Smooth muscle cell (in vitro differentiated cells): ENCODE results near the gene KHDRBS1. TPM values are rescaled to one million over a fixed set of nuclear protein-coding genes. Genes with fewer than 3 reads are reported as not detected.
A peak's percentile ranks its signal among the peaks of the same experiment; 100 is the strongest.

Experiments used
- DNase-seq: peaks from one replicate; lab custom pipeline; 2025; ENCODE audit not compliant: unreplicated experiment; lab: John Stamatoyannopoulos, UW
- H2AFZ ChIP-seq: fragments of 200-600 bp; sonication (generic); 2 replicates; pipeline ENCODE4 v1.6.0; 2016; ENCODE audit warnings: antibody characterized with exemption, low read depth, mild to moderate bottlenecking
- H3F3A ChIP-seq: fragments of 200-600 bp; sonication (generic); 2 replicates; pipeline ENCODE4 v1.6.0; 2017; ENCODE audit warnings: antibody characterized with exemption, low read depth
- H3K27ac ChIP-seq: fragments of 200-600 bp; sonication (generic); 2 replicates; pipeline ENCODE4 v1.5.1; 2016; ENCODE audit warnings: low read depth, mild to moderate bottlenecking
- H3K27me3 ChIP-seq: fragments of 200-600 bp; sonication (generic); 2 replicates; pipeline ENCODE4 v1.6.1; 2016; ENCODE audit warnings: low read depth, mild to moderate bottlenecking
- H3K36me3 ChIP-seq: fragments of 200-600 bp; sonication (generic); 2 replicates; pipeline ENCODE4 v1.5.1; 2016; ENCODE audit warnings: low read depth
- H3K4me1 ChIP-seq: fragments of 200-600 bp; sonication (generic); 2 replicates; pipeline ENCODE4 v1.5.1; 2016; ENCODE audit warnings: low read depth
- H3K4me2 ChIP-seq: fragments of 200-600 bp; sonication (generic); 2 replicates; pipeline ENCODE4 v1.6.0; 2016; ENCODE audit warnings: mild to moderate bottlenecking
- H3K4me3 ChIP-seq: fragments of 200-600 bp; sonication (generic); 2 replicates; pipeline ENCODE4 v1.5.1; 2016; ENCODE audit warnings: mild to moderate bottlenecking
- H3K79me2 ChIP-seq: fragments of 200-600 bp; sonication (generic); 2 replicates; pipeline ENCODE4 v1.6.0; 2016; ENCODE audit warnings: low read depth, mild to moderate bottlenecking
- H3K9ac ChIP-seq: fragments of 200-600 bp; sonication (generic); 2 replicates; pipeline ENCODE4 v1.6.0; 2016; ENCODE audit warnings: low read depth
- H3K9me3 ChIP-seq: fragments of 200-600 bp; sonication (generic); replicated peaks from 2 replicates; pipeline ENCODE4 v1.5.1; 2016; ENCODE audit warnings: low read depth
- H4K20me1 ChIP-seq: fragments of 200-600 bp; sonication (generic); 2 replicates; pipeline ENCODE4 v1.6.0; 2016; ENCODE audit warnings: low read depth
- WGBS: methylation state at CpG from one replicate; pipeline ENCODE4 v1.1.7; 2016; ENCODE audit warnings: low lambda C conversion rate; 5-methylcytosine and 5-hydroxymethylcytosine counted together
- polyA plus RNA-seq: library from polyadenylated mRNA; unstranded; fragments of >200 nt; fragmentation: Nextera tagmentation; extraction: Ambion mirVana; gene quantifications from 2 replicates; pipeline ENCODE4 v1.2.1, GENCODE V29; 2016
- total RNA-seq: library from RNA; depleted of rRNA; stranded (reverse); fragments of >200 nt; gene quantifications from 2 replicates; pipeline ENCODE4 v1.2.3, GENCODE V29; 2014
- TF ChIP-seq, protein P1 (sequence below): fragments of 200-600 bp; sonication (generic); IDR thresholded peaks from 2 replicates; pipeline ENCODE4 v1.5.1; 2017; ENCODE audit warnings: borderline replicate concordance, mild to moderate bottlenecking, antibody characterized with exemption; ENCODE audit not compliant: insufficient read depth, poor library complexity, severe bottlenecking

Gene KHDRBS1
- total and polyA plus RNA-seq, 2 experiments from 2014 or later: 80.4 to 85.0 TPM

DNA sequence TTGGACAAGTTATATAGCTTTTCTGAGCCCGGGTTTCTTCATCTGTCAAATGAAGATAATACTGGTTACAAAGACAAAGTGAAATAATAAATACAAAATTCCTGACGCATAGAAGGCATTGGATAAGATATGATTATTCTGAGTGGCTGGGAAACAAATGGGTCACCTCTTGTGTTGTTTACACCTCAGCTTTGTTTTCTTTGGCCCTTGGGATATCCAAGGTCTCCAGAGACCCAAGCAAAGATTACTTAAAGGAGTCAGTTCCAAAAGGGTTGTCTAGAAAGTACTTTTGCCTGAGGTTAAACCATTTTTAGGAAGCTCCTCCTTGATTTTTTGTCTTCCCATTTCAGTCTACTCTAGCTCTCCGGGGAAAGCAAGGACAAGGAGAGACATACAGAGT is 9.7 kb downstream of the KHDRBS1 start:
- Histone ChIP-seq H3K4me1 (no peaks in the 10 kb centered on the region), H3K4me3 (no peak overlapping the region), H3K36me3 (no peaks in the 10 kb centered on the region), H3K4me2 (no peak overlapping the region), H3K9ac (no peak overlapping the region), H2AFZ (no peak overlapping the region), H4K20me1 (no peaks in the 10 kb centered on the region), H3K9me3 (no peaks in the 10 kb centered on the region), H3K27me3 (no peaks in the 10 kb centered on the region), H3K79me2 (peaks cover 100% of the 10 kb centered on the region), H3K27ac (peak overlapping the region; percentile 25), H3F3A (peaks cover 11% of the 10 kb centered on the region)
- TF ChIP-seq, protein P1, sequence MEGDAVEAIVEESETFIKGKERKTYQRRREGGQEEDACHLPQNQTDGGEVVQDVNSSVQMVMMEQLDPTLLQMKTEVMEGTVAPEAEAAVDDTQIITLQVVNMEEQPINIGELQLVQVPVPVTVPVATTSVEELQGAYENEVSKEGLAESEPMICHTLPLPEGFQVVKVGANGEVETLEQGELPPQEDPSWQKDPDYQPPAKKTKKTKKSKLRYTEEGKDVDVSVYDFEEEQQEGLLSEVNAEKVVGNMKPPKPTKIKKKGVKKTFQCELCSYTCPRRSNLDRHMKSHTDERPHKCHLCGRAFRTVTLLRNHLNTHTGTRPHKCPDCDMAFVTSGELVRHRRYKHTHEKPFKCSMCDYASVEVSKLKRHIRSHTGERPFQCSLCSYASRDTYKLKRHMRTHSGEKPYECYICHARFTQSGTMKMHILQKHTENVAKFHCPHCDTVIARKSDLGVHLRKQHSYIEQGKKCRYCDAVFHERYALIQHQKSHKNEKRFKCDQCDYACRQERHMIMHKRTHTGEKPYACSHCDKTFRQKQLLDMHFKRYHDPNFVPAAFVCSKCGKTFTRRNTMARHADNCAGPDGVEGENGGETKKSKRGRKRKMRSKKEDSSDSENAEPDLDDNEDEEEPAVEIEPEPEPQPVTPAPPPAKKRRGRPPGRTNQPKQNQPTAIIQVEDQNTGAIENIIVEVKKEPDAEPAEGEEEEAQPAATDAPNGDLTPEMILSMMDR: no peak
- no peak for DNase-seq
- 89% methylated on average over 3 of the region's 3 CpGs for WGBS

DNA sequence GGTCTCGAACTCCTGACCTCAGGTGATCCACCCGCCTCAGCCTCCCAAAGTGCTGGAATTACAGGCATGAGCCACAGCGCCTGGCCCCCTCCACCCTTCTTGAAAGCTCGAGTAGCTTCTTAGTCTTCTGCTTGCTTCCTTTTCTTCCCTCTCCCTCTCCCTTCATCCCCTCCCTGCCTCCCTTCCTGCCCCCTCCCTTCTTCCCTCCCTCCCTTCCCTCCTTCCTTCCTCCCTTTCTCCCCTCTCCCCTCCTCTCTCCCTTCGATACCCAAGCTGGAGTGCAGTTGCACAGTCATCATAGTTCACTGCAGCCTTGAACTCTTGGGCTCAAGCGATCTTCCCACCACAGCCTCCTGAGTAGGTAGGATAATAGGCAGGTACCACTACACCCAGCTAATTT is 11.8 kb downstream of the KHDRBS1 start:
- H3K36me3 ChIP-seq: no peaks in the 10 kb centered on the region
- 85% methylated on average over 6 of the region's 6 CpGs for WGBS
- no peaks in the 10 kb centered on the region for H3K27me3 ChIP-seq
- no peak for DNase-seq
- H4K20me1 ChIP-seq: no peaks in the 10 kb centered on the region
- H3K9ac ChIP-seq: no peak overlapping the region
- peaks cover 29% of the 10 kb centered on the region for H3F3A ChIP-seq
- no peak overlapping the region for H3K4me2 ChIP-seq
- no peaks in the 10 kb centered on the region for H3K9me3 ChIP-seq
- TF ChIP-seq, protein P1: no peak
- no peak overlapping the region for H3K4me3 ChIP-seq
- H3K4me1 ChIP-seq: no peaks in the 10 kb centered on the region
- H3K79me2 ChIP-seq: peaks cover 100% of the 10 kb centered on the region
- no peak overlapping the region for H2AFZ ChIP-seq
- no peak overlapping the region for H3K27ac ChIP-seq

DNA sequence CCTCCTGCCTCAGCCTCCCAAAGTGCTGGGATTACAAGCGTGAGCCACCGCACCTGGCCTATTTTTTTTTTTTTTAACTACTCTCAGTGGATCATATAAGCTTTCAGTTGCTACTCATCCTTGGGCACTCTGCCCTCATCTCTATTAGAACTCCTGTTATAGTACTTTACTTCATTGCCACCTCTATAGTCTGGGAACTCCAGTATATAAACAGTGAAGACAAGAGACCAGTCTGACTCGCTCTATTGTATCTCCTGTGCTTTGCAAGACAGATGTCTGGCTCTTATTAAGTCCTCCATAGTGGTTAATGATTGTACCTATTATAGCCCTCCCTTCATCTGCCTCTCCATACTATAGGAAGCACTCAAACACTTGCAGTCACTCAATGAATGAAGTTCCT is 15.1 kb downstream of the KHDRBS1 start:
- Histone ChIP-seq H3F3A (peaks cover 49% of the 10 kb centered on the region), H3K9ac (no peak overlapping the region), H3K9me3 (no peaks in the 10 kb centered on the region), H3K4me1 (peaks cover 4% of the 10 kb centered on the region), H3K36me3 (peaks cover 7% of the 10 kb centered on the region), H3K79me2 (peaks cover 100% of the 10 kb centered on the region), H3K4me2 (no peak overlapping the region), H3K4me3 (no peak overlapping the region), H2AFZ (no peak overlapping the region), H4K20me1 (no peaks in the 10 kb centered on the region), H3K27ac (no peak overlapping the region), H3K27me3 (no peaks in the 10 kb centered on the region)
- DNase-seq: no peak
- TF ChIP-seq, protein P1: no peak
- 96% methylated on average over 3 of the region's 3 CpGs for WGBS

DNA sequence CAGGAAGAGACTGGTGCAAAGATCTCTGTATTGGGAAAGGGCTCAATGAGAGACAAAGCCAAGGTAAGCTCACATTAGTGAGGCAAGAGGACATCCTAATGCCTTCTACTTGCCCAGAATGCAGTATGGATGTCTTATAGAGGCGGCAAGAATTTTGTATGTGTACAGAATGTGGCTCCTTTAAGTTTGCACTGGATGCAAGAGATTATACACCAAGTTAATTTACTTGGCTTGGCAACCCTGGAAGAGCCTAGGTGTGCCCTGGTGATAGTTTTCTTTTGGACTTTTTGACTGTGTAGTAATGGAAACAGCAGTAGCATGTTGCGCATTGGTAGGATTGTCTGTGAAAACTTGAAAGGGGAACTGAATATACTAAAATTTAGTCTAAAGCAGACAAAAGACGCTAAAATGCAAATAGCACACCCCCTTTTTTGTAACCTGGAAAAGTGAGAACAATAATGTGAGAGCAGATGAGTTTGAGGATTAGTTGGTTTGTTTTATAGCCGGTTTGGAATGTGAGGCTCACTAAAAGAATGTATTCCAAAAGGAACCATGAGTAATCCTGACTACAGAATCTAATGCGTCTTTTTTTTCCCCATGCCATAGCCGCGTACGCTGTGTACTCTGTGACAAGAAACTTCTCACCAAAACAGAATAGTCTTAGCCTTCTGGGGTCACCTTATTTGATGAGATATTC is 18.1 kb downstream of the KHDRBS1 start:
- H3K4me1 ChIP-seq: peaks cover 4% of the 10 kb centered on the region
- no peak overlapping the region for H2AFZ ChIP-seq
- H3K4me2 ChIP-seq: peak overlapping the region; percentile 75
- H3K4me3 ChIP-seq: no peak overlapping the region
- peaks cover 15% of the 10 kb centered on the region for H3K36me3 ChIP-seq
- H3K79me2 ChIP-seq: peaks cover 100% of the 10 kb centered on the region
- H4K20me1 ChIP-seq: no peaks in the 10 kb centered on the region
- TF ChIP-seq, protein P1: no peak
- H3F3A ChIP-seq: peaks cover 53% of the 10 kb centered on the region
- H3K9ac ChIP-seq: peak overlapping the region; percentile 3
- peak overlapping the region; percentile 85 for H3K27ac ChIP-seq
- DNase-seq: no peak
- H3K9me3 ChIP-seq: no peaks in the 10 kb centered on the region
- H3K27me3 ChIP-seq: no peaks in the 10 kb centered on the region
- WGBS: 38% methylated on average over 8 of the region's 8 CpGs
